Stimulated activated naive CD4-positive, alpha-beta T cell treated with Interleukin-2 at 50 U/mL for 16 hours (primary cell): ENCODE data around the gene ADAMTSL1.

Experiments used
- DNase-seq: peaks from one replicate; lab custom pipeline; 2025; lab: John Stamatoyannopoulos, UW

The ADAMTSL1 gene

GRCh38 chr9:18473652-18474279, at the start of gene ADAMTSL1:
TSS of gene ADAMTSL1 (plus strand) at chr9:18474153. CDS start at chr9:18474233, 80 bp downstream.
- DNase-seq: no peak

DNA sequence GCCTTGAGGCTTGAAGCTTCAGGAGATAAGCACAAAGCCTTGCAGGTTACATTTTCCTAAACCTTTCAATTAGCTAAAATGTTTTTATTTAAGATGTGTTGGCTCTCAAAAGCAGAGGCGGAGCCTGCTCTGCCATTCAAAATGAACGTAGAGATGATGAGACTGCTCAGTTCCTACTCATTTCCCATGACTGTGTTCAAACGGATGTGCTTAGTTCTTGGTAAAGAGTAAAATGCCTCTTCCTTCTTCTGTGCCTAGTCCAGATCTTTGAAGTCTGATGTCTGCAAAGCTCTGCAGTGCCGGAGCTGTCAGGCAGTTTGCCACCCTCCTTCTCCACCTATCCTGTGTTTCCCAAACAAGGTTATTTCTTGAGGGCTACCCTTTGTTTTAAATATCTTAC, 46.3 kb upstream of the ADAMTSL1 start:
- no peak for DNase-seq

- DNase-seq: no peak
These were observed 45.3 kb upstream of the ADAMTSL1 start for GRCh38 chr9:18428661-18429060.

GRCh38 chr9:18429070-18429469, 44.9 kb upstream of the ADAMTSL1 start:
- DNase-seq: no peak

DNA sequence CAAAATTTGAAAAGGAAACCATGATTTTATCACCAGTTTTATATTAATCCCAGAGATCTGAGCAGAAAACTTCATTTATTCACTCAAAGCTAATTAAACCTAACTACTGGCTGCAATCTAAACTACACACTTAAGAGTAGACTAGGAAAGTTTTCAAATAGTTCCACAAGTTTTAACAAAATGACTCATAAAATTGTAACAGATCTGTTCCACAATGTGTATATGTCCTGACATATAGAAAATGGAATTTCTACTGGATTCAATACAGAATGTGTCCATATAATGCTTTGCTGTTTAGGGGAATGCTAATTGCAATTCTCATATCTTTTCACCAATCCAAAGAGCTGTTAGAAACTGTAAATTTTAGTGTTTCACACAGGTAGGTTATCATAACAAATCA, 40.3 kb upstream of the ADAMTSL1 start:
- DNase-seq: no peak

GRCh38 chr9:18437315-18438201, 36.4 kb upstream of the ADAMTSL1 start:
- no peak for DNase-seq

DNA sequence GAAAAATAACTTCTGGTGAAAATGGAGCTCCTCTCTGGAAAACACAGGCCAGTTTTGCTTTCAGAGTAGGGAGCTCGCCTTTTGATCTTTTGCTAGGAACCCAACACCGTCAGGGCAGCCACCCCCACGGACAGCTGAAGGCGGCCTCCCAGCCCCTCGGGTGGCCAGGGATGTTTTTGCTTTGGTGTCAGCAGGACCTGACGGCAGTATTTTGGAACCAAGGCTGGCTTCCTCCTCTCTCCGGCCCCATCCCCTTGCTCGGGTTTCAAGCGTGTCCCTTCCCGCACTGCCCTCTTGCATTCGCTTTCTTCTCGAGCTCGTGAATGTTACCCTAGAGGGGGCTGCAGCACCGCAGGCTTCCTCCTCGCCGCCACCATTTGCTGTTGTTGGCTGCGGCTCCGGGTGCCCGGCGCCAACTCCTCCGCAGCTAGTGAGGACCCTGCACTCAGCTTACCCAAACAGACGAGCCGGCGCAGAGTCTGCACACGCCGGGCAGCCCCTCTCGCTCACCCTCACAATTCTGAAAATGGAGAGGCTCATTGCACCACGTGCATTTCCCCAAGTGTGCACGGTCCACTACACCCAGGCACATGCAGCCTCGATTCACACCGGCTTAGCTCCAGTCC, 35.5 kb upstream of the ADAMTSL1 start:
- DNase-seq: no peak

DNA sequence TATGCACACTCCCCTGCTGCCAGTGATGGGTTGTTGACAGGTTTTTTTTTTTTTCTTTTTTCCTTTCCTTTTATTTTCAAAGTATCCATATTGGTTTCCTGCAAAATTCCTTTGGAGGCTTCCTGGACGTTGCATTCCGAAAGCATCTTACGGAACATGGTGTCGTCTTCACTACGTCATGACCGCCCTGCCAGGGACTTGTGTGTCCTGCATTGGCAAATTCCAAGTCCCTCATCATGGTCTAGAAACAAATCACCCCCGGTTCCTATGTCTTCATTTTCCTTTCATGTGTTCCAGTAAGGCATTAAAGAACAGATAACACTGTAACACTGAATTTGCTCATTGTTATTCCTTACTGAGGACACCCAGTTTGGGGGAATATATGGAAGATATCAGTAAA, 35.0 kb upstream of the ADAMTSL1 start:
- no peak for DNase-seq

GRCh38 chr9:18441261-18441660, 32.7 kb upstream of the ADAMTSL1 start:
- DNase-seq: no peak

- peak; percentile 8 for DNase-seq
These were observed 31.1 kb upstream of the ADAMTSL1 start for GRCh38 chr9:18442629-18443491.

DNA sequence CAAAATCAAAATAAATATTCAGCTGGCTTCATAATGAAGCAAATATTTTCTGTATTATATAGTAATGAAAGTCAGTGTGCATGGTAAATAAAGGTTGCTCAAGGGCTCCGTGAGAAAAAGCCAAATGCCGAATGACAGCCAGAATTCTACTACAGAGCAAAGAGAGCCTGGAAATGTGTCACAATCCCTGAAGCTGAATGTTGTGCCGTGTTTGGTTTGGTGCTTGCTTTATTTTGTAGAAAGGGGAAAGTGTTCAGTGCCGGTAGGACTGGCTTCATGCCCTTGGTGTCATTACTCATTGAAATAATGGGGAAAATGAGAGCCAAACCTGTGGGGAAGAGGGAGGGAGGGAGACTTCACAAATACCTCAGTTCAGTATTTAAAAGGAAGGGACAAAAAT, 26.8 kb upstream of the ADAMTSL1 start:
- no peak for DNase-seq

GRCh38 chr9:18447541-18447940, 26.4 kb upstream of the ADAMTSL1 start:
- no peak for DNase-seq

GRCh38 chr9:18448101-18448500, 25.9 kb upstream of the ADAMTSL1 start:
- no peak for DNase-seq

GRCh38 chr9:18451406-18451805, 22.5 kb upstream of the ADAMTSL1 start:
- no peak for DNase-seq

DNA sequence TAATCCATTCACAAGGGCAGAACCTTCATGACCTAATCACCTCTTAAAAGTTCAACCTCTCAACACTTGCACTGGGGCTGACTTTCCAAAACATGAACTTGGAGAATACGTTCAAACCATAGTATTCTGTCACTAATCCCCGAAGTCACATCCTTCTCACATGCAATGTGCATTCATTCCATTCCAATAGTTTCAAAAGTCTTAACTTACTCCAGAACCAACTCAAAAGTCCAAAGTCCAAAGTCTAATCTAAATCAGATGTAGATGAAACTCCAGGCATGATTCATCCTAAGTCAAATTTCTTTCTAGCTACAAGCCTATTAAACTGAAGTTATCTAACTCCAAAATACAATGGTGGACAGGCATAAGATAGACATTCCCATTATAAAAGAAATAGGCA, 21.7 kb upstream of the ADAMTSL1 start:
- no peak for DNase-seq

- DNase-seq: no peak
These were observed 17.2 kb upstream of the ADAMTSL1 start for GRCh38 chr9:18456624-18457237.

- no peak for DNase-seq
These were observed 16.4 kb upstream of the ADAMTSL1 start for GRCh38 chr9:18457510-18457909.

- no peak for DNase-seq
These were observed 13.9 kb upstream of the ADAMTSL1 start for GRCh38 chr9:18459962-18460584.

DNA sequence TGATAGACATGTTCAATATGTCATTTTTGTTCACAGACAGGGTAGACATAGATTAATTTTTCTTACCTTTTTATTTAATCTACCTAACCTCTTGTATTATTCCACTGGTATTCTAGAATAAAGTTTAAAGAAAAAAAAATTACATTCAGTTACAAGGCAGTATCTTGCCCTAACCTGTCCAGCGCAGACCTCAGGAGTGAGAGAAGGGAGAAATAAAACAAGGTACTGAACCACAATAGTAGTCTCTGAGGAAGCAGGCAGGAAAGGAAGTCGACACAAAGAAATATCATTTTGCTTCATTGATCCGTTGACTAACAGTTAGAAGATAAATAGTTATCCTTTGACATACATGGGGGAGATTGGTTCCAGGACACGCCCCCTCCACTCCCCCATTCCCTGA, 12.5 kb upstream of the ADAMTSL1 start:
- DNase-seq: no peak

GRCh38 chr9:18463991-18464390, 10.0 kb upstream of the ADAMTSL1 start:
- DNase-seq: no peak

GRCh38 chr9:18466101-18466500, 7.9 kb upstream of the ADAMTSL1 start:
- no peak for DNase-seq
